A549 (cell line): Measurements from ENCODE around the gene SMG6. TPM values are rescaled to one million over a fixed set of nuclear protein-coding genes. Genes with fewer than 3 reads are reported as not detected.

Experiments used
- ATAC-seq, 2 experiments: fragments of 200-7000 bp in 1 of 2; fragments of >200 bp in 1 of 2; cut with Nextera tagmentation in 1 of 2; cut with Tn5 transposase in 1 of 2; 3 replicates each; pipeline versions ENCODE4 v1.8.0 to v1.9.1; 2018 to 2020; ENCODE audit warnings: mild to moderate bottlenecking in 1 of 2, moderate library complexity in 1 of 2
- CTCF ChIA-PET: fragments of 300-600 bp; sonication (Branson Sonifier 250); formaldehyde crosslinking; extraction: SDS; loops from one replicate; lab custom pipeline; 2021; ENCODE audit warnings: antibody characterized with exemption, inconsistent platforms; lab: Yijun Ruan, JAX
- POLR2A ChIA-PET: fragments of 350-600 bp; formaldehyde crosslinking; extraction: SDS; loops from one replicate; lab custom pipeline; 2021; ENCODE audit warnings: antibody characterized with exemption, inconsistent platforms; lab: Yijun Ruan, JAX
- DNase-seq, 2 experiments: peaks; one replicate each; pipeline versions ENCODE4 v3.0.0 to v3.0.0-alpha.2; 2011 to 2016; ENCODE audit warnings: low read depth in 1 of 2, low spot score in 1 of 2
- FAIRE-seq: peaks from 2 replicates; lab custom pipeline; 2011; peaks lifted over from hg19 to GRCh38; lab: Jason Lieb, UNC
- H3K27ac ChIP-seq, 2 experiments: fragments of >200 bp; sonication (Bioruptor Twin); formaldehyde crosslinking; 3 replicates each; pipeline ENCODE4 v1.5.1; 2016 to 2017
- H3K4me1 ChIP-seq: fragments of >200 bp; sonication (Bioruptor Twin); formaldehyde crosslinking; 3 replicates; pipeline ENCODE4 v1.6.1; 2016
- H3K4me2 ChIP-seq: fragments of >200 bp; sonication (Bioruptor Twin); formaldehyde crosslinking; 3 replicates; pipeline ENCODE4 v1.6.1; 2016
- H3K4me3 ChIP-seq: fragments of >200 bp; sonication (Bioruptor Twin); formaldehyde crosslinking; 3 replicates; pipeline ENCODE4 v1.5.1; 2016
- H3K9me3 ChIP-seq: fragments of >200 bp; sonication (Bioruptor Twin); formaldehyde crosslinking; 3 replicates; pipeline ENCODE4 v1.6.1; 2016
- CBX2 ChIP-seq: fragments of 200-600 bp; sonication (generic); IDR thresholded peaks from 2 replicates; pipeline ENCODE4 v1.6.1; 2016; ENCODE audit warnings: low read depth, mild to moderate bottlenecking, borderline replicate concordance
- EHMT2 ChIP-seq: fragments of 200-600 bp; sonication (generic); IDR thresholded peaks from 2 replicates; pipeline ENCODE4 v1.6.1; 2016; ENCODE audit warnings: antibody characterized with exemption, low read depth, mild to moderate bottlenecking, moderate library complexity
- MYC ChIP-seq: IDR thresholded peaks from 2 replicates; pipeline ENCODE4 v1.6.1; 2012; ENCODE audit warnings: mild to moderate bottlenecking, inconsistent platforms, low read length, improper control_type of control experiment, borderline replicate concordance
- POLR2A ChIP-seq: IDR thresholded peaks from 2 replicates; pipeline ENCODE4 v1.6.1; 2012; ENCODE audit warnings: mild to moderate bottlenecking, low read length
- RCOR1 ChIP-seq: fragments of 150-350 bp; IDR thresholded peaks from 2 replicates; pipeline ENCODE4 v1.6.1; 2014; ENCODE audit warnings: antibody characterized with exemption, low read length, low read depth
- RNF2 ChIP-seq: fragments of 200-600 bp; sonication (generic); IDR thresholded peaks from 2 replicates; pipeline ENCODE4 v1.6.1; 2016; ENCODE audit warnings: low read depth, mild to moderate bottlenecking, antibody characterized with exemption, moderate library complexity, borderline replicate concordance
- TP53 ChIP-seq: fragments of 250-450 bp; sonication (Bioruptor Pico); IDR thresholded peaks from 2 replicates; pipeline ENCODE4 v1.5.0; 2021; ENCODE audit warnings: mild to moderate bottlenecking, moderate library complexity
- ZC3H11A ChIP-seq: fragments of 450-650 bp; IDR thresholded peaks from 2 replicates; pipeline ENCODE4 v1.6.1; 2014; ENCODE audit warnings: antibody characterized with exemption, mild to moderate bottlenecking
- ZNF302 ChIP-seq: fragments of 250-450 bp; sonication (Bioruptor Pico); IDR thresholded peaks from 2 replicates; pipeline ENCODE4 v1.9.0; 2021; ENCODE audit warnings: inconsistent platforms, mild to moderate bottlenecking, moderate library complexity
- WGBS: methylation state at CpG from one replicate; pipeline ENCODE4 v1.1.6; 2017; ENCODE audit errors: missing lambda C conversion rate; 5-methylcytosine and 5-hydroxymethylcytosine counted together
- polyA plus RNA-seq, 4 experiments: library from polyadenylated mRNA; depleted of rRNA in 3 of 4; stranded (reverse); fragments of >200 nt; fragmentation: RNase III in 1 of 4; extraction: RNeasy Plus Mini Kit Qiagen cat#74134 plus additional on column Dnase treatment in 1 of 4; gene quantifications; 2 replicates in 3 of 4; 3 replicates in 1 of 4; pipeline ENCODE4 v1.2.3, GENCODE V29; 2011 to 2017
- TF ChIP-seq, protein P1 (sequence below): fragments of 250-450 bp; sonication (Bioruptor Pico); IDR thresholded peaks from 2 replicates; pipeline ENCODE4 v1.5.0; 2020; ENCODE audit warnings: low read depth, mild to moderate bottlenecking, moderate library complexity
- TF ChIP-seq, protein P2 (sequence below): fragments of 200-600 bp; sonication (generic); IDR thresholded peaks from 2 replicates; pipeline ENCODE4 v1.6.1; 2016; ENCODE audit warnings: antibody characterized with exemption, mild to moderate bottlenecking, moderate library complexity

Gene SMG6
- polyA plus RNA-seq, 2 of the 4 experiments (the other 2 are of a cell fraction): 4.7 to 17.0 TPM

DNA sequence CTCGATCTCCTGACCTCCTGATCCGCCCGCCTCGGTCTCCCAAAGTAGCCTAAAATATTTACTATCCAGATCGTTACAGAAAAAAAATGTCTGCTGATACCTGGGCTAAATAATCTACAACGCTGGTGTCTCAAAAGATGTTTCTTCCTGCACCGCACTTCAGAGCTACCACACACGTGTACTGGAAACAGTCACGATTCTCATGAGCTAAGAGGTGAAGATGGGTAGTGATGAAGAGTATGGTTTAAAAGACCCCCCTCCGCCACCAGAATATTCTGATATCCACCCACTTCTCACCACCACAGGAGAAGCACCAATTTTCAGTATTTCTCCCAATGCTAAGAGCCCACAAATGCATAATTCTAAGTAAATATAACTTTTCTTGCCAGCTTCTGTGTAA, 50.2 kb downstream of the SMG6 start:
- H3K4me2 ChIP-seq: no peak overlapping the region
- H3K27ac ChIP-seq: no peak overlapping the region
- CTCF ChIA-PET: interaction anchor here (0.6 to 11.8 kb wide), 9 partner anchors 9 to 196 kb away, joined by 3 to 492 read pairs (median 5); partner anchors contain the start of gene HIC1
- no peak for DNase-seq
- no peak for ATAC-seq
- no peak overlapping the region for H3K4me3 ChIP-seq
- TF ChIP-seq TP53 (no peak), RNF2 (no peak), MYC (no peak)
- TF ChIP-seq, protein P1, sequence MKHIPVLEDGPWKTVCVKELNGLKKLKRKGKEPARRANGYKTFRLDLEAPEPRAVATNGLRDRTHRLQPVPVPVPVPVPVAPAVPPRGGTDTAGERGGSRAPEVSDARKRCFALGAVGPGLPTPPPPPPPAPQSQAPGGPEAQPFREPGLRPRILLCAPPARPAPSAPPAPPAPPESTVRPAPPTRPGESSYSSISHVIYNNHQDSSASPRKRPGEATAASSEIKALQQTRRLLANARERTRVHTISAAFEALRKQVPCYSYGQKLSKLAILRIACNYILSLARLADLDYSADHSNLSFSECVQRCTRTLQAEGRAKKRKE: no peak
- TF ChIP-seq, protein P2, sequence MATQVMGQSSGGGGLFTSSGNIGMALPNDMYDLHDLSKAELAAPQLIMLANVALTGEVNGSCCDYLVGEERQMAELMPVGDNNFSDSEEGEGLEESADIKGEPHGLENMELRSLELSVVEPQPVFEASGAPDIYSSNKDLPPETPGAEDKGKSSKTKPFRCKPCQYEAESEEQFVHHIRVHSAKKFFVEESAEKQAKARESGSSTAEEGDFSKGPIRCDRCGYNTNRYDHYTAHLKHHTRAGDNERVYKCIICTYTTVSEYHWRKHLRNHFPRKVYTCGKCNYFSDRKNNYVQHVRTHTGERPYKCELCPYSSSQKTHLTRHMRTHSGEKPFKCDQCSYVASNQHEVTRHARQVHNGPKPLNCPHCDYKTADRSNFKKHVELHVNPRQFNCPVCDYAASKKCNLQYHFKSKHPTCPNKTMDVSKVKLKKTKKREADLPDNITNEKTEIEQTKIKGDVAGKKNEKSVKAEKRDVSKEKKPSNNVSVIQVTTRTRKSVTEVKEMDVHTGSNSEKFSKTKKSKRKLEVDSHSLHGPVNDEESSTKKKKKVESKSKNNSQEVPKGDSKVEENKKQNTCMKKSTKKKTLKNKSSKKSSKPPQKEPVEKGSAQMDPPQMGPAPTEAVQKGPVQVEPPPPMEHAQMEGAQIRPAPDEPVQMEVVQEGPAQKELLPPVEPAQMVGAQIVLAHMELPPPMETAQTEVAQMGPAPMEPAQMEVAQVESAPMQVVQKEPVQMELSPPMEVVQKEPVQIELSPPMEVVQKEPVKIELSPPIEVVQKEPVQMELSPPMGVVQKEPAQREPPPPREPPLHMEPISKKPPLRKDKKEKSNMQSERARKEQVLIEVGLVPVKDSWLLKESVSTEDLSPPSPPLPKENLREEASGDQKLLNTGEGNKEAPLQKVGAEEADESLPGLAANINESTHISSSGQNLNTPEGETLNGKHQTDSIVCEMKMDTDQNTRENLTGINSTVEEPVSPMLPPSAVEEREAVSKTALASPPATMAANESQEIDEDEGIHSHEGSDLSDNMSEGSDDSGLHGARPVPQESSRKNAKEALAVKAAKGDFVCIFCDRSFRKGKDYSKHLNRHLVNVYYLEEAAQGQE: no peak
- TF ChIP-seq, all 56 proteins: peak for 0
- POLR2A ChIA-PET: no interaction called here
- WGBS: 83% methylated on average over 10 of the region's 10 CpGs
- FAIRE-seq: no peak
- no peaks in the 10 kb centered on the region for H3K4me1 ChIP-seq
- H3K9me3 ChIP-seq: no peaks in the 10 kb centered on the region

DNA sequence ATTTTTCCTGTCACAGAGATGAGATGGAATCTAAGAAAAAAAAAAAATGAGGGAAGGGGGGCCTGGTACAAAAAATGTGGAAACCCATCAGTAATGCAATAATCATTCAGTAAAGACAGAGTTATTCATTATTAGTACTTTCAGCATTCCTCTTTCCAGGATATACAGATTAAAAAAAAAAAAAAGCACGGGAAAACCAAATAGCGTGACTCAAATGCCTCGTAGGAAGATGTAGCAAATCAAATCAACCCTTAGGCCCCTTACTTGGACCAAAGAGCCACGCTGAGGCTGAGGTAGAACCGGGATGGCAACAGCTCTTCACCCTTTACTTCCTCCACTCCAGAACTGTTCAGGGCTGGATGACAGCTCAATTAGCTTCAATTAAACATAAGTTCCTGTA, 52.5 kb downstream of the SMG6 start:
- WGBS: 86% methylated on average over 5 of the region's 5 CpGs
- Histone ChIP-seq H3K4me3 (no peak overlapping the region), H3K4me1 (no peaks in the 10 kb centered on the region)
- DNase-seq: no peak
- no peak for TF ChIP-seq RCOR1
- no peak for TF ChIP-seq POLR2A
- no peak for TF ChIP-seq EHMT2
- TF ChIP-seq CBX2: no peak
- no peak for TF ChIP-seq ZC3H11A
- TF ChIP-seq RNF2: no peak
- TF ChIP-seq, protein P2: no peak
- no peak for TF ChIP-seq ZNF302 (CRISPR knock-in tag)
- TF ChIP-seq, all 56 proteins: peak for 0
- CTCF ChIA-PET: interaction anchor here (0.8 to 11.8 kb wide), 7 partner anchors 15 to 200 kb away, joined by 3 to 492 read pairs (median 5); partner anchors contain the start of gene HIC1
- no peak overlapping the region for H3K4me2 ChIP-seq
- no peak for ATAC-seq
- POLR2A ChIA-PET: no interaction called here
- no peaks in the 10 kb centered on the region for H3K9me3 ChIP-seq
- no peak overlapping the region for H3K27ac ChIP-seq
- FAIRE-seq: no peak
